Measurements from ENCODE around the gene NPAS3.

Gene NPAS3

DNA sequence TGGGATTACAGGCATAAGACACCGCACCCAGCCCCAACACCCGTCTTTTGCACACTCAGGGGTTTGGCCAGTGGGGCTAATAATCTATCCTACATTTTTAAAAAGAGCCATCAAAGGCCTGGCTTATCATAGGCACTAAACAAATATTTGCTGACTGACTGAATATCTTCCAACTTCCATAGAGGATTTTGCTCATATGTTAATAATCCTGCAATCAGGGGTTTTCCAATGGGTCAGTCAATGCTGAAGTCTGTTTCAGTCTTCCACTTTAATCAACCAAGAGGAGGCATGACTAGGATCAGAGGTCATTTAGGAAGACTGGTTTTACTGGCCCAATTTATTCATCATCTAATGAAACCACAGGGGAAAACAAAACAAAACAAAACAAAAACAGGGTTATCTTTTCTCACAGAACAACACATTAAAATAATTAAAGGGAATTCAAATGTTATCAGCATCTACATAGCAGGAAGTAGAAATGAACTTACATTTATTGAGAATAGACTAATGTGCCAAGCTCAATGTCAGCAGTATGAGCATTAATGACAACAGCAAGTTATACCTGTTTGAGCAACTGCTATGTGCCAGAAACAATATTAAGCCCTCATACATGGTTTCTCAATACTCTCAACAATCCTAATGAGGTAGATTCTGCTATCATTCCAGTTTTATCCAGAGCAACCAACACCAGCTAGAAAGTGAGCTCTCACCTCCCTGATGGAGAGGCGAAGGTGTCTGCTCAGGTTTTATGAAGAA lies 640.0 kb downstream of the NPAS3 start:
- Histone ChIP-seq H3K27me3 (ENCODE audit: insufficient read depth, low read length, poor library complexity, severe bottlenecking) (no peaks in the 10 kb centered on the region), H3K9me2 (replicated peaks; ENCODE audit: low read depth, low read length) (no peaks in the 10 kb centered on the region), H3K4me1 (ENCODE audit: insufficient read depth, low read length, poor library complexity, severe bottlenecking) (no peaks in the 10 kb centered on the region), H2AFZ (ENCODE audit: low read length) (no peak overlapping the region), H3K9ac (ENCODE audit: low read depth, low read length, poor library complexity, severe bottlenecking) (no peak overlapping the region), H3K4me3 (ENCODE audit: low read length, poor library complexity, severe bottlenecking) (no peak overlapping the region), H3K9me3 (ENCODE audit: insufficient read depth, low read depth, low read length) (no peaks in the 10 kb centered on the region), H3K4me2 (ENCODE audit: low read depth, low read length, poor library complexity, severe bottlenecking) (no peak overlapping the region), H3F3A (ENCODE audit: low read depth) (no peaks in the 10 kb centered on the region), H4K20me1 (ENCODE audit: insufficient read depth, low read length, poor library complexity, severe bottlenecking) (no peaks in the 10 kb centered on the region), H3K36me3 (ENCODE audit: insufficient read depth, low read length) (no peaks in the 10 kb centered on the region), H3K79me2 (ENCODE audit: insufficient read depth, low read length) (no peaks in the 10 kb centered on the region)
- no peak for TF ChIP-seq EZH2phosphoT487 (IDR thresholded peaks at IDR 0.05; ENCODE audit: borderline replicate concordance)
- TF ChIP-seq, protein P1, sequence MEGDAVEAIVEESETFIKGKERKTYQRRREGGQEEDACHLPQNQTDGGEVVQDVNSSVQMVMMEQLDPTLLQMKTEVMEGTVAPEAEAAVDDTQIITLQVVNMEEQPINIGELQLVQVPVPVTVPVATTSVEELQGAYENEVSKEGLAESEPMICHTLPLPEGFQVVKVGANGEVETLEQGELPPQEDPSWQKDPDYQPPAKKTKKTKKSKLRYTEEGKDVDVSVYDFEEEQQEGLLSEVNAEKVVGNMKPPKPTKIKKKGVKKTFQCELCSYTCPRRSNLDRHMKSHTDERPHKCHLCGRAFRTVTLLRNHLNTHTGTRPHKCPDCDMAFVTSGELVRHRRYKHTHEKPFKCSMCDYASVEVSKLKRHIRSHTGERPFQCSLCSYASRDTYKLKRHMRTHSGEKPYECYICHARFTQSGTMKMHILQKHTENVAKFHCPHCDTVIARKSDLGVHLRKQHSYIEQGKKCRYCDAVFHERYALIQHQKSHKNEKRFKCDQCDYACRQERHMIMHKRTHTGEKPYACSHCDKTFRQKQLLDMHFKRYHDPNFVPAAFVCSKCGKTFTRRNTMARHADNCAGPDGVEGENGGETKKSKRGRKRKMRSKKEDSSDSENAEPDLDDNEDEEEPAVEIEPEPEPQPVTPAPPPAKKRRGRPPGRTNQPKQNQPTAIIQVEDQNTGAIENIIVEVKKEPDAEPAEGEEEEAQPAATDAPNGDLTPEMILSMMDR (conservative IDR thresholded peaks at IDR 0.05; ENCODE audit: low read length), result no peak

DNA sequence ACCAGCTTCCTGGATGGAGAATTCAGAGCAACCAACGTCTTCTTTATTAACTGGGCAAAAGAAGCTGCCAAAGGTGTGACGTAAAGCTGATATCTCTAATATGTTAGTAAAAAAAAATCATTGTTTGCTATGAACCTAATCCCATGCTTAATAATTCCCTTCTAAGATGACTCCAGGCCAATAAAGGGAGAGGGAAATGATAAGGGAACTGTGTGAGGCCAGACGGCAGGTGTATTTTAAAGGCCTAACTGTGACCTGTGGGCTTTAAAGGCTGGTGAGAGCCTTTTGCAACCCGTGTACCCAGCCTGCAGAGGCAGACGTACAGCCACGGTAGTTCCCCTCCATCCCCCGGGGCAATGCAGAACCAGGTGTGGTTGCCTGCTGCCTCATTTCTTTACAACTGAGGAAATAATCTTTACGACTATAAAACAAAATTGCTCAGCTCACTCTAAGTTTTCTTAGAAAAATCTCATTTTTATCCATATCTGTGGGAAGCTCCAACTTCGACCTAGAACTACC lies 641.6 kb downstream of the NPAS3 start:
- Histone ChIP-seq H3K9me2 (replicated peaks; ENCODE audit: low read depth, low read length) (no peaks in the 10 kb centered on the region), H3K4me1 (ENCODE audit: insufficient read depth, low read length, poor library complexity, severe bottlenecking) (no peaks in the 10 kb centered on the region), H2AFZ (ENCODE audit: low read length) (no peak overlapping the region), H3K9ac (ENCODE audit: low read depth, low read length, poor library complexity, severe bottlenecking) (no peak overlapping the region), H3K4me2 (ENCODE audit: low read depth, low read length, poor library complexity, severe bottlenecking) (no peak overlapping the region), H3K4me3 (ENCODE audit: low read length, poor library complexity, severe bottlenecking) (no peak overlapping the region), H3K27me3 (ENCODE audit: insufficient read depth, low read length, poor library complexity, severe bottlenecking) (no peaks in the 10 kb centered on the region), H3K36me3 (ENCODE audit: insufficient read depth, low read length) (no peaks in the 10 kb centered on the region), H3F3A (ENCODE audit: low read depth) (no peaks in the 10 kb centered on the region), H3K79me2 (ENCODE audit: insufficient read depth, low read length) (no peaks in the 10 kb centered on the region), H3K9me3 (ENCODE audit: insufficient read depth, low read depth, low read length) (no peaks in the 10 kb centered on the region), H4K20me1 (ENCODE audit: insufficient read depth, low read length, poor library complexity, severe bottlenecking) (no peaks in the 10 kb centered on the region)
- TF ChIP-seq, protein P1 (conservative IDR thresholded peaks at IDR 0.05; ENCODE audit: low read length), result no peak
- no peak for TF ChIP-seq EZH2phosphoT487 (IDR thresholded peaks at IDR 0.05; ENCODE audit: borderline replicate concordance)

DNA sequence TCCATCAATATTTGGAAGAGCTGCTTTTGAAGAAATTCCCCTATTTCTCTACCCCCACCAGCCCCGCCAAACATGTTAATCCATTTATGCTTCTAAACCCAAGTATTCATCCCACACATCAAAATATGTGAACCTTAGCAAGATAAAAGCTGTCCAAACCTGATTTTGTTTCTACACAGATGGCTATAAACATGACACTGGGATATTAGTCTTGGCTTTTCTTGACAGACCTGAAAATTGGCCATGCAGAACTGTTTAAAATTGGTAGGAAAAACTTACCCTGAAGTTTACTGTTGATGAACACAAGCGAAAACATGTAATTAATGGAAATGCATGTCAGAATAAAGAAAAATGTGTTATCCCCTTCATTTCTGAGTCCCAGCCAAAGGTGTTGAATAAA lies 642.2 kb downstream of the NPAS3 start:
- Histone ChIP-seq H3K9me2 (replicated peaks; ENCODE audit: low read depth, low read length) (no peaks in the 10 kb centered on the region), H3K4me2 (ENCODE audit: low read depth, low read length, poor library complexity, severe bottlenecking) (no peak overlapping the region), H3K27me3 (ENCODE audit: insufficient read depth, low read length, poor library complexity, severe bottlenecking) (no peaks in the 10 kb centered on the region), H3K79me2 (ENCODE audit: insufficient read depth, low read length) (no peaks in the 10 kb centered on the region), H3K36me3 (ENCODE audit: insufficient read depth, low read length) (no peaks in the 10 kb centered on the region), H4K20me1 (ENCODE audit: insufficient read depth, low read length, poor library complexity, severe bottlenecking) (no peaks in the 10 kb centered on the region), H3K4me3 (ENCODE audit: low read length, poor library complexity, severe bottlenecking) (no peak overlapping the region), H3K9ac (ENCODE audit: low read depth, low read length, poor library complexity, severe bottlenecking) (no peak overlapping the region), H2AFZ (ENCODE audit: low read length) (no peak overlapping the region), H3K9me3 (ENCODE audit: insufficient read depth, low read depth, low read length) (no peaks in the 10 kb centered on the region), H3K4me1 (ENCODE audit: insufficient read depth, low read length, poor library complexity, severe bottlenecking) (no peaks in the 10 kb centered on the region), H3F3A (ENCODE audit: low read depth) (no peaks in the 10 kb centered on the region)
- no peak for TF ChIP-seq EZH2phosphoT487 (IDR thresholded peaks at IDR 0.05; ENCODE audit: borderline replicate concordance)
- TF ChIP-seq, protein P1 (conservative IDR thresholded peaks at IDR 0.05; ENCODE audit: low read length), result no peak

All from Loucy (cell line).